Erythroblast (primary cell): ENCODE data around the gene GPR39.

Experiments used
- GATA1 ChIP-seq: IDR thresholded peaks from 2 replicates; pipeline ENCODE4 v1.6.1; 2011; ENCODE audit warnings: low read depth, mild to moderate bottlenecking, control low read depth, low read length, moderate library complexity
- POLR2A ChIP-seq: IDR thresholded peaks from 2 replicates; pipeline ENCODE4 v1.6.1; 2011; ENCODE audit warnings: mild to moderate bottlenecking, low read length

DNA sequence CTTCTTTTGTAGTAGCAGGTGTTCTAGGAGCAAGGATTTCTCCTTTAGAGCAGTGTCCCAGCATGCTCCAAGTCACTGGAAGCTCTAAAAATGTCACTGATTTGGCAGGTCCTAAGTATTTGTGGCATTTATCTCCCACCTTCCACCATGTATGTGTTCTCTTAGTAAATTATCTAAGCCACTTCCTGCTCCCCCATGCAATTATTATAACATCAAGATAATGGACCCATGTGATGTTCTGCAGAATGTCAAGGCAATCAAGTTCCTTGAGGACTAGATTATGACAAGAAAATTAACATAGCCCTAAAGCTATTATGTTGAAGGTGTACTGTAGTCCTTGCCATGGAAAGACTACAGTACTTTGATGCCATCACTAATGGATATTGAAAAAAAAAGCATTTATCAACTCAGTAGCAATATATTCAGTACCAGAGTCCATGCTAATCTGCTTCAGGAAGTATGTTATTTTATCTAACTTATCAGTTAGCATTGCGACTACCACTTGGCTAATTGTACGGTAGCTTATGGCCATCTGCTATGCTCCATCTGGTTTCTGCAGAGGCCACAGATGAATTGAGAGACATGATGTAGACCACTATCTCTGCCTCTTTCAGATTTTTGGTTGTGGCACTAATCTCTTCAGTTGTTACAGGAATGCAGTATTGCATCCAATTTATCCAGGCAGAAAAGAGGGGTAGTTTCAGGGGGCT, 56.7 kb downstream of the GPR39 start:
- TF ChIP-seq POLR2A (no peak), GATA1 (no peak)
